HG03097 (cell line): Measurements from ENCODE around the gene RPL10.

ENCODE experiments used
- ATAC-seq: cut with Tn5 transposase; IDR thresholded peaks from one replicate; pipeline ENCODE4 v1.9.1; 2021; ENCODE audit not compliant: unreplicated experiment, low FRiP score

RPL10 gene

DNA sequence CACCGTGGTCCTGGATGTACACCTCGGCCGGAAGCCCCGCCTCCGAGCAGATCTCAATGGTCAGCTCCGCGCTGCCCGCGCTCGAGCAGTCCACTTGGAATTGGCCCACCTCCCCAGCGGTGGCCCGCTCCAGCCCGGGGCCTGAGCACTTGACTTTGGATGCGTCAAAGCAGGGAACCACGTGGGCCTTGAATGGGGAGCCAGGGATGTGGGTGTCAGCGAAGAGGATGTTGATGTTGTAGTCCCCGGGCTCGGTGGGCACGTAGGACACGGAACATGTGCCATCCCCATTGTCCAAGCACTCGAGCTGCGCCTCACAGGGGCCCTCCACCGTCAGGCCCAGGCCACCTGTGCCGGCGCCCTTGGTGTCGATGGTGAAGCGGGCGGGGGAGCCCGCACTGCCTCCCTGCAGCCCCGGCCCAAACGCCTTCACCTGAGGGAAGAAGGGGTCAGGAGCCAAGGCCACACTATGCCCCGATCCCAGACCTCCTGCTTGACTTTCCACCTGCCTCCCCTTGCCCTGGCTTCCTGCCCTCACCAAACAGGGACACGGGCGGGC lies 37.9 kb upstream of the RPL10 start:
- ATAC-seq: no peak

DNA sequence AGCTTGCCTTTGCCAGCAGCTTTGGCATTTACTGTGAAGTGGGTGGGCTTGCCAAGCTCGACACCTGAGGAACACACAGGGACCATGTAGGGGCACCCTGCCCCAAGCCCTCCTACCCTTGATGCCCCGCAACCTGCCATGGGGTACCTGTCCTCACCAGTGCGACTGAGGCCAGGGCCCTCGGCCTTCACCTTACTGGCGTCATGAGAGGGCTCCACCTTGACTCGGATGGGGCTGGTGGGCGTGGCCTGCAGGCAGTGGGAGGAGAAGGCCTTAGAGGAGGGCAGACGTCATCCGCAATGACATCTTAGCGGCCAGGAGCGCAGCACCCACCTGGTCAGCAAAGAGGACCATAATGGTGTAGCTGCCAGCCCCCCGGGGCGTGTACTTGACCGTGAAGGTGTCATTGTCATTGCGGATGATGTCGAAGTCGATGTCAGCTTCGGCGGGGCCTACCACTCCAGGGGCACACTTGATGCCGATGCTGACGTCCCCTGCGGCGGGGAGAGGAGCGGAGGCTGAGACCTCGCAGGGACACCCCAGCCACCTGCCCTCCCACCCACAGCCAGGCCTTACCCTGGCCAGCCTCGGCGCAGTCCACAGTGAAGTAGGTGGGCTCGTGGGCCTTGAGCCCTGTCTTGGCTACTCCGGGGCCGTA lies 36.0 kb upstream of the RPL10 start:
- no peak for ATAC-seq

GRCh38 chrX:154363706-154364439 lies 34.3 kb upstream of the RPL10 start:
- no peak for ATAC-seq

DNA sequence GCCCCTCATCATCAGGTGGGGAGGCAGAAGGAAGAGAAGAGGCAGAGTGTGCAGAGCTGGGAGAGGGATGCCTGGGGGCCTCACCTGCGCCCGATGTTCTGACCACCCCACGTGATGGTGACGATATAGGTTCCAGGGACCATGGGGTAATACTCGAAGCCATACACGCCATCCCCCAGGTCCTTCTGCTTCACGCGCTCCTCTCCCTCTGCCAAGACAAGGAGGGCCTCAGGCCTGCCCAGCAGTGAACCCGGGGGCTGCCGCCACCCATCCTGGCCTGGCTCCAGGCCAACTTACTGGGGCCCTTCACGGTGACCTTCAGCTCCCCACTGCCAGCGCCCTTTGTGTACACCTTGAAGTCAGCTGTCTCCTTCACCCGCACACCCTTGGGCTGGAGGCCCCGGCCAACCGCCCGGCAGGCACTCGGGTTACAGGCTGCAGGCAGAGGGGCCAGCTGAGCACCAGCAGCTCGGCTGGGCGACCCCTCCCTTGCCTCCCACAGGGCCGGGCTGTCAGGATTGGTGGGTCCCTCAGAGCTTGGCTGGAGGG lies 33.1 kb upstream of the RPL10 start:
- no peak for ATAC-seq

- ATAC-seq: no peak
These were observed 32.0 kb upstream of the RPL10 start for GRCh38 chrX:154365997-154366665.

DNA sequence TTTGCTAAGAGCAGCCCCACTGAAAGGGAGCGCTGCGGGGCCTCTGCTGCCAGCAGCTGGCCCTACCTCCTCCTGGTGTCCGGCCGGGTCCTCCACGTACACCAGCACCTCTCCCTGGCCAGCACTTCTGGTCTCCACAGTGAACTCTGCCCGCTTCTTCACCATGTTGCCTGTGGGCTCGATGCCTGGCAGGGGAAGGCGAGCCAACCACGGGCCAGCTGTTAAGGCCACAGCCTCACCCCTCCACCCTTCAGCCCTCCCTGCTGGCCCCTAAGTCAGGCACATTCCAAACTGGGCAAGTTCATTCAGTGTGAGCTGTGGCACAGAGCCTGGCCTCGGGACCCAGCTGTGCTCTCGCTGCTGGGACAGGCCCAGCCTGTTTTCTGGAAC lies 31.5 kb upstream of the RPL10 start:
- ATAC-seq: no peak

- ATAC-seq: no peak
These were observed 30.5 kb upstream of the RPL10 start for GRCh38 chrX:154367474-154368308.

DNA sequence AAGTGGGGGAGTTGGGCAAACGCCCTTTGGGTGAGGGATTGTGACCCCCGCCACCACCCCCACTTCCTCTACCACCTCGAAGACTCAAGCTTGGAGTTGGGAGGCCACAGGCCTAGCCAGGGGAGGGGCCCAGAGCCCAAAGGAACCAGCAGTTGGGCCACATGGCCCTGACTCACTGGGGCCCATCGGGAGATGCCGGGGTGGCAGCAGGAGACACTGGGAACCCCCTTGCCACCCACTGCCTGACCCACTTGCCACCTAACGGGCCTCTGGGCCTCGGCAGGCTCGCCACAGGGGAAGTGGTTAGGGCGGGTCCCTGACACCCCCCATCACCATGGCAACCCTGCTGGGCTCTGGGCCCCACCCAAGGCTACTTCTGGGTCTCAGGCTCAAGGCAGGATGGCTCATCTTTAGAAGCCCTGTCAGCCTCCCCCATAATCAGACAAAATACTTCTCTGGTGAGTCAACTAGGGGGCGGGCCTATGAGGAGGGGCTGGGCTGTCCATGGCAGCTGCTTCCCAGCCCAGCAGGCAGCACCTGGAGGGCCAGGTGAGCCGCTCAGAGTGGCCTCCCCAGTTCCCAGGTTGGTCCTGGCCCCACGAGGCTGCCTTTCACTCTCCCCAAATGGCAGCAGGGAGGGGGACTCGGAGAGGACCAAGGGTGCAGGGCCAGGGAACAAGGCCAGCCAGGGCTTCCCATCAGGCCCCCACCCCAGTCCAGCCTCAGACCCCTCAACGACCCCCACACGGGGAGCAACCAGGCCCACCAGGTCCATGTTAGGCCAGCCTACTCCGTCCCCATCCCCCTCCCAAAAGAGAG lies 29.3 kb upstream of the RPL10 start:
- ATAC-seq: peak; percentile 25

DNA sequence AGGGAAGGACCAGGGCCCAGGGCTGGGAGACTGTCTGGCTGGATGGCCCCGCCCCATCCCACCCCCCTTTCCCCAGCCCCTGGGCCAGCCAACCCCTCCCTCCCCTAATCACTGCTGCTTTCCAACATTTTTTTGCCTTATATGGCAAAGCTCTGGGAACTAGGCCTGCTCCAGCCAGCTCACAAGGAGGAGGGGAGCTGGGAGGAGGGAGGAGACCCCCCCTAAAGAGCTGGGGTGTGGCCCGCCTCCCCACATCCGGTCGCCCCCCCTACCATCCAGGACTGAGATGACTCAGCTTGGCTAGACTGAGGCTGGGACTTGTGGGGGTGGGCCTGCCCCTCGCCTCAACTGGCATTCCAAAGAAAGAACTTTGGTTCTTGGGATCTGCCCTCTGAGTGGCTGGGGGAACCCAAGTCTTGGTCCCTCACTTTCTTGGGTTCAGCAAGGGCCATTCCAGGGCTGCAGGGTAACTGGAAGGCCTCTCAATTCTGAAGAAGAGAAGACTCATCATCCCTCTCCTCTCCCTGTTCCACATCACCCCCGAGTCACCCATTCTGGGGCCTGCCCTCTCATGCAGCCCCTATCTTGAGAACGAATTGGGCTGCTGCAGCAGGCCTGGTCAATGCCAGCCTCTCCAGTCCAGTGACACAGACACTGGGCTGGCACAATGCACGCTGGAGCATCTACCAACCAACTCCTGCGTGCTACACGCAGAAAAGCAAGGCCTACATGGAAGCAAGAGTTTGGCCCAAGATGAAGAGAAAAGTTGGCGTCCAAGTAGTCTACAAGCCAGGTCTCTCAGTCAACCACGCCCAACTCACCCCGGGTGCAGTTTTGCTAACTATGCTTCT lies 28.5 kb upstream of the RPL10 start:
- ATAC-seq: no peak

- ATAC-seq: no peak
These were observed 27.7 kb upstream of the RPL10 start for GRCh38 chrX:154370300-154371016.

DNA sequence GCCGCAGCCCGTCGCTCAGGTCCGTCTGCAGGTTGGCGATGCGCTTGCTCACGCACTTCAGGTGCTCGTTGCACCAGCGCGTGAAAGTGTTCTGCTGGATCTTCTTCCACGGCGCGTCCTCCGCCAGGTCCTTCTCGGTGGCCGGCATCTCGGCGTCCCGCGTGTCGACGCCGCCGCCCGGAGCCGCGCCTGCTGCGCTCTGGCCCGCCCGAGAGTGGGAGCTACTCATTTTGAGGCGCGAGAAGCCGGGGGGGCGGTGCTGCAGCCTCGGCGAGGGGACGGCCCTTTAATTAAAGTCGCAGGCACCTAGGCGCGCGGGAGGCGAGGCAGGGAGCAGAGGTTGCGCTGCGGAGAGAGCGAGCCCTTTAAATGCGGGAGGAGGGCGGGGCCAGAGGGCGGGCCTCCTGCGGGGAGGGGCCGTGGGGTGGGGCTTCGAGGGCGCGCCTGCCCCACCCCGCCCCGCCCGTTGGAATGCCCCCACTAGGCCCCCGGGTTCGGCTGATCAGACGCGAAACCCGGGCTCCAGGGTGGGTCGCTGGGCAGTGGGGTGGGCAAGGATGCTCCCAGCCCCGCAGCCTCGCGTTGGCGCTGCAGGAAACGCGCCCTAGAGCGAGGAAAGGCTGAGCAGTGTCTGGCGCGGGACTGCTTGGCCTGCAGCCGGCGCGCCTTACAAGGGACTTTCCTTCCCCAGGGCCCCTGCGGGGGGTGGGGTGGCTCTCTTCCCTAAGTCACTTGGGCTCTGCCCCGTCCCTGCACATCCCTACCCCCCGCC lies 27.0 kb upstream of the RPL10 start:
- ATAC-seq: peak; percentile 47

DNA sequence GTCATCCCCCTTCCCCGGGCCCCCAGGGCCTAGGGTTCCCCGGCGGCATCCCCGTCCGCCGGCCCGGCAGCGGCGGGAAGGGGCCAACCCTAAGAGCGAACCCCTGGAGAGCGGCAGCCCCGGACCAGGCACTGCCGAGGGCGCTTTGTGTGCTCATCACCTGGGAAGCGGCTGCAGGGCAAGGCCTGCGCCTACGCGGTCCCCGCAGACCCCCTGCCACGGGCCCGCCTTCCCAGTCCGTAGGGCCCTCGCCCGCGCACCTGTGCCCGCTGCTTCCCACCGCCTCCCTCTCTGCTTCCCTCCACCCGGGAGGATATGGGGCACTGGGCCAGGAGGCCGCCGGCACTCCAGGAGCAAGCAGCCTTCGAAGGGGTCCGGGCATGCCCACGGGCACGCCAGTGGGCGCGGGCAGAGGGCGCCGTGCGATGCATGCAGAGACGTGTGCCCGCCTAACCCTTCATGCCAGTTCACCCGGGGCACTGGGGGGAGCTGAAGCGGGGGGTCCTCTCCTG lies 26.3 kb upstream of the RPL10 start:
- ATAC-seq: no peak

DNA sequence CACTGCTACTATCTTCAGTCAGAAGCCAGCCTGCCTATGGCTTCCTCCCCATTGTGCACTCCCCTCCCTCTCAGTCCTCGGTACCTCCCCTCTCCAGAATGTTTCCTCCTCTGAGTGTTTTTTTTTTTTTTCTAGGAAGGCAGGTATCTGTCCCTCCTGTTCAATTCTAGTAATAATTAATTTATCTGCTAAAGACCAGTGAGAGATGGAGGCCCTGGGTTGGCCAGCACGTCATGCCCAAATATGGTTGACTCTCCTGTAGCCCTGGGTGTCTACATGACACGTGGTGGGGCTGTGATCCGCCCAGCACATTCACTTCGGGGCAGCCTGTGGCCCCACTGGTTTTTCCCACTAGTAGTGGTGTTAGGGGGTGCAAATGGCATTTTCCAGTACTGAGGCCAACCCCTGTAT lies 25.6 kb upstream of the RPL10 start:
- ATAC-seq: no peak

- no peak for ATAC-seq
These were observed 24.6 kb upstream of the RPL10 start for GRCh38 chrX:154373340-154374306.

- no peak for ATAC-seq
These were observed 23.6 kb upstream of the RPL10 start, which contains the start of gene FLNA for GRCh38 chrX:154374313-154375155. TSS of gene FLNA (minus strand) at chrX:154374634. CDS start at chrX:154371245, 3,389 bp downstream.
